A673 (cell line): Measurements from ENCODE around the gene CT47A1.
"Not testable (repeated sequence)": the region's sequence is repeated elsewhere in the genome, so short reads cannot be mapped to it uniquely, and the experiment has no call there.

Experiments used
- CTCF ChIP-seq: fragments of 300-800, 200-600 bp; sonication (generic); conservative IDR thresholded peaks from 2 replicates; pipeline ENCODE4 v1.5.1; 2017; ENCODE audit warnings: low read depth, mild to moderate bottlenecking, antibody characterized with exemption, low read length, moderate library complexity, mixed read lengths
- EZH2 ChIP-seq: fragments of 200-600 bp; sonication (generic); IDR thresholded peaks from 2 replicates; pipeline ENCODE4 v1.6.1; 2017; ENCODE audit warnings: borderline replicate concordance, low read depth, mild to moderate bottlenecking, mixed read lengths, antibody characterized with exemption, low read length; ENCODE audit not compliant: poor library complexity, severe bottlenecking

GRCh38 chrX:120956500-120956899 is 29.1 kb downstream of the CT47A1 start, which contains the start of gene CT47A7:
- not testable (repeated sequence) for TF ChIP-seq CTCF, EZH2
